BLaER1 treated with 17β-estradiol and CSF1 and Interleukin-3, amounts not matched to agents 10 nM and 100 nM (cell line): ENCODE results near the gene HS3ST4.
A peak's percentile ranks its signal among the peaks of the same experiment; 100 is the strongest.

Experiments
- H3K27ac ChIP-seq, 11 experiments: shearing (Covaris generic); formaldehyde crosslinking; 2 replicates each; pipeline ENCODE4 v1.8.1; 2022
- H3K27me3 ChIP-seq, 11 experiments: shearing (Covaris generic); formaldehyde crosslinking; 2 replicates each; pipeline ENCODE4 v1.8.1; 2022
- H3K36me3 ChIP-seq, 11 experiments: shearing (Covaris generic); formaldehyde crosslinking; 2 replicates each; pipeline ENCODE4 v1.8.1; 2022
- H3K4me1 ChIP-seq, 10 experiments: shearing (Covaris generic); formaldehyde crosslinking; 2 replicates each; pipeline ENCODE4 v1.8.1; 2022
- H3K4me2 ChIP-seq, 11 experiments: shearing (Covaris generic); formaldehyde crosslinking; 2 replicates each; pipeline ENCODE4 v1.8.1; 2022
- H3K4me3 ChIP-seq, 10 experiments: shearing (Covaris generic); formaldehyde crosslinking; 2 replicates each; pipeline ENCODE4 v1.8.1; 2022
- H3K9ac ChIP-seq, 11 experiments: shearing (Covaris generic); formaldehyde crosslinking; 2 replicates each; pipeline ENCODE4 v1.8.1; 2022
- H3K9me3 ChIP-seq, 11 experiments: shearing (Covaris generic); formaldehyde crosslinking; replicated peaks in 1 of 11; 2 replicates each; pipeline ENCODE4 v1.8.1; 2022
- H4K20me1 ChIP-seq, 11 experiments: shearing (Covaris generic); formaldehyde crosslinking; 2 replicates each; pipeline ENCODE4 v1.8.1; 2022
- Cebpa-rat ChIP-seq, 11 experiments: shearing (Covaris generic); IDR thresholded peaks; 2 replicates each; pipeline ENCODE4 v1.8.1; 2022

HS3ST4 gene

GRCh38 chr16:25716186-25716585, 24.4 kb downstream of the HS3ST4 start:
- Histone ChIP-seq H3K36me3 (no peaks in the 10 kb centered on the region), H3K27ac (no peak overlapping the region), H3K9me3 (peaks cover 0 to 6% (median 0%) of the 10 kb centered on the region in 11 experiments; a peak in 7 of 22 replicates), H3K27me3 (no peaks in the 10 kb centered on the region), H3K4me3 (no peak overlapping the region), H3K4me2 (peak overlapping the region in 2 of 11 experiments; percentile 8 to 17; a peak in 1 of 22 replicates), H4K20me1 (no peaks in the 10 kb centered on the region), H3K4me1 (peaks cover 11 to 35% (median 17%) of the 10 kb centered on the region in 10 experiments), H3K9ac (no peak overlapping the region)
- TF ChIP-seq Cebpa-rat (IDR thresholded peaks at IDR 0.05), result no peak

- Histone ChIP-seq H3K27me3 (peaks cover 0 to 5% (median 0%) of the 10 kb centered on the region in 11 experiments; a peak in 3 of 22 replicates), H3K9ac (no peak overlapping the region), H3K4me3 (no peak overlapping the region), H4K20me1 (no peaks in the 10 kb centered on the region), H3K36me3 (no peaks in the 10 kb centered on the region), H3K27ac (no peak overlapping the region), H3K4me1 (peaks cover 0 to 8% (median 0%) of the 10 kb centered on the region in 10 experiments; a peak in 3 of 20 replicates), H3K9me3 (peaks cover 0 to 14% (median 0%) of the 10 kb centered on the region in 11 experiments; a peak in 7 of 22 replicates), H3K4me2 (no peak overlapping the region)
- TF ChIP-seq Cebpa-rat (IDR thresholded peaks at IDR 0.05), result no peak
Measured at GRCh38 chr16:25721439-25721838, 29.7 kb downstream of the HS3ST4 start.

DNA sequence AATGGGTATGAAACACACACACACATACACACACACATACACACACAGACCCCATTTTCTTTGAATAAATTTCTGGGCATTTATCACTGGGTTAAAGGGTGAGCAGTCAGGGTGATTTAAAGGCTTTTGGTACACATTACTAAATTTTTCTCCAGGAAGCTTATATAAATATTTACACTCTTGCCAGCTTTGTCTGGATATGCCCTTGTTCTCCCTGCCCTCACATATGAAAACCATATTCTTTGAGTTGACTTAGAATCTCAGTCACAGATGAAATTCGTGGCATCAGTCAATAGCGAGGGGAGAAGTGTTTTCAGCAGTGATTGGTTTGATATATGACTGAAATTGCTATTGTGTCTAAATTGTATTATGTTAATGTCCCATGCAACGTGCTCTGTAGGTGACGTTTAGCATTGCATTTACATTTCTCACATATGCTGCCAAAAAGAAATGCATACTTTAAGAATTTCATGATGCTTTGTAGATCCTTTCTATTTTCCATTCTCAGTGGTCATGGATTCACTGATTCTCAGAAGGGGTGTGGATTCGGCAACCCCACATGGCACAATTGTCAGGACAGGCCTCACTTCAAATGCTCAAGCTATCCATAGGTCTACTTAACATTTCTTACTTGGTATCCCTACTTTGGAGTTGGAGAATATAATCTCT, 34.8 kb downstream of the HS3ST4 start:
- Histone ChIP-seq H3K9me3 (peaks cover 0 to 4% (median 0%) of the 10 kb centered on the region in 11 experiments; a peak in 5 of 22 replicates), H3K4me3 (no peak overlapping the region), H4K20me1 (no peaks in the 10 kb centered on the region), H3K27ac (peak overlapping the region in 3 of 11 experiments; percentile 1 to 36 (median 21); a peak in 1 of 22 replicates), H3K36me3 (no peaks in the 10 kb centered on the region), H3K9ac (no peak overlapping the region), H3K4me1 (peaks cover 19 to 37% (median 25%) of the 10 kb centered on the region in 10 experiments), H3K4me2 (no peak overlapping the region; a peak in 1 of 22 replicates), H3K27me3 (peaks cover 0 to 48% (median 0%) of the 10 kb centered on the region in 11 experiments; a peak in 5 of 22 replicates)
- no peak for TF ChIP-seq Cebpa-rat (IDR thresholded peaks at IDR 0.05)

DNA sequence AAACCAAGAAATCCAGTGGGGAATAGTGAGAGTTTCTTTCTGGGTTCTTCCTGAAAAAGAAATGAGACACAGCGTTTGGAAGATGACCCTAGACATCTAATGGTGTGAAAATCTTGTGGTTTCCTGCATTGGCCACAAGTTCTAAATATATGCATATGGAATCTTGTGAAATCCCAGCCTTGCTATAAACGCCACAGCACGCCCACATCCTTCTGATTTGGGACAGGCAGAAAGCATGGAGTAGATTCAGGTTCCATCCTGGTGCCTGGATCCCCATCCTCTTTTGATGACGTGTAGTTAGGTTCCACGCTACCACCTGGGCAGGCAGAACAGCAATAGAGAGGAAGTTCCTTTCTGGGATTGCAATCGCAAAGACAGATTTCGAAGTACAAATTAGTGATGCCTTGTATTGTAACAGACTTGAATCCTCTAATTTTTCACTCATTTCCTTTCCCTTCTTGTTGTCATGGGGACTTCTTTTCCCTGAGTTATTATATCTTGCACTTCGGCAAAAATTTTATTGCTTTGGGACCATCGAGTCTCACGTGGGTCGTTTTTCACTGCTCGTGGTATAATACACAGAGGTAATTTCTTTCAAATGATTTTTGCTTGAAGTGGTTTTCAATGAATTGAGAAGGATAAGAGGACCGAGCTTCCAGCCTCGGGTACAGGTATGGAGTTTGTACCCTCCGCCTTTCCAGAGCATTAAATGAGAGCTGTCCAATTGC, 37.6 kb downstream of the HS3ST4 start:
- 0 out of 22 replicates have a peak, but pooled peaks cover 0 to 4% (median 0%) of the 10 kb centered on the region in 11 experiments for H3K9me3 ChIP-seq
- peak overlapping the region in 4 of 10 experiments; percentile 8 to 35 (median 26); a peak in 9 of 20 replicates for H3K4me3 ChIP-seq
- H3K4me2 ChIP-seq, result peak overlapping the region; percentile 70 to 86 (median 78)
- no peaks in the 10 kb centered on the region for H3K36me3 ChIP-seq
- peaks cover 0 to 59% (median 0%) of the 10 kb centered on the region in 11 experiments; a peak in 5 of 22 replicates for H3K27me3 ChIP-seq
- H3K4me1 ChIP-seq, result peaks cover 19 to 37% (median 25%) of the 10 kb centered on the region in 10 experiments
- peak overlapping the region in 9 of 11 experiments; percentile 25 to 68 (median 60); a peak in 17 of 22 replicates for H3K9ac ChIP-seq
- TF ChIP-seq Cebpa-rat (IDR thresholded peaks at IDR 0.05), result peak in 9 of 11 experiments; percentile 68 to 92 (median 86); a peak in 16 of 22 replicates
- peak overlapping the region in 9 of 11 experiments; percentile 60 to 88 (median 85); a peak in 19 of 22 replicates for H3K27ac ChIP-seq
- H4K20me1 ChIP-seq, result no peaks in the 10 kb centered on the region

DNA sequence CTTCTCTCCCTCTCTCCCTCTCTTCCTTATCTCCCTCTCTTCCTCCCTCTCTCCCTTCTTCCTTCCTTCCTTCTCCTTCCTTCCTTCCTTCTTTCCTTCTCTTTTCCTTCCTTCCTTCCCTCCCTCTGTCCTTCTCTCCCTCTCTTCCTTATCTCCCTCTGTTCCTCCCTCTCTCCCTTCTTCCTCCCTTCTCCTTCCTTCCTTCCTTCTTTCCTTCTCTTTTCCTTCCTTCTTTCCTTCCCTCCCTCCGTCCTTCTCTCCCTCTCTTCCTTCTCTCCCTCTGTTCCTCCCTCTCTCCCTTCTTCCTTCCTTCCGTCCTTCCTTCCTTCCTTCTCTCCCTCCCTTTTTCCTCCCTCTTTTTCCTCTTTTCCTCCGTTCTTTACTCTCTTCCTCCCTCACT, 38.6 kb downstream of the HS3ST4 start:
- H3K4me1 ChIP-seq, result peaks cover 19 to 37% (median 25%) of the 10 kb centered on the region in 10 experiments
- peak overlapping the region in 7 of 11 experiments; percentile 23 to 68 (median 59); a peak in 8 of 22 replicates for H3K9ac ChIP-seq
- peak overlapping the region in 9 of 11 experiments; percentile 60 to 88 (median 85); a peak in 17 of 22 replicates for H3K27ac ChIP-seq
- peak overlapping the region in 9 of 11 experiments; percentile 70 to 86 (median 78); a peak in 18 of 22 replicates for H3K4me2 ChIP-seq
- H3K9me3 ChIP-seq, result 0 out of 22 replicates have a peak, but pooled peaks cover 0 to 4% (median 0%) of the 10 kb centered on the region in 11 experiments
- peaks cover 0 to 59% (median 0%) of the 10 kb centered on the region in 11 experiments; a peak in 5 of 22 replicates for H3K27me3 ChIP-seq
- no peak for TF ChIP-seq Cebpa-rat (IDR thresholded peaks at IDR 0.05)
- H3K36me3 ChIP-seq, result no peaks in the 10 kb centered on the region
- H4K20me1 ChIP-seq, result no peaks in the 10 kb centered on the region
- no peak overlapping the region for H3K4me3 ChIP-seq

- Histone ChIP-seq H3K4me1 (peaks cover 5 to 15% (median 8%) of the 10 kb centered on the region in 10 experiments), H3K4me3 (no peak overlapping the region), H3K4me2 (no peak overlapping the region), H3K27ac (no peak overlapping the region), H3K9ac (no peak overlapping the region), H3K36me3 (no peaks in the 10 kb centered on the region), H4K20me1 (no peaks in the 10 kb centered on the region), H3K27me3 (peaks cover 0 to 33% (median 0%) of the 10 kb centered on the region in 11 experiments; a peak in 5 of 22 replicates), H3K9me3 (0 out of 22 replicates have a peak, but pooled peaks cover 0 to 4% (median 0%) of the 10 kb centered on the region in 11 experiments)
- TF ChIP-seq Cebpa-rat (IDR thresholded peaks at IDR 0.05), result no peak
Measured at GRCh38 chr16:25734430-25735385, 42.9 kb downstream of the HS3ST4 start.

- TF ChIP-seq Cebpa-rat (IDR thresholded peaks at IDR 0.05), result no peak
- H3K4me2 ChIP-seq, result no peak overlapping the region
- H3K9ac ChIP-seq, result no peak overlapping the region
- no peak overlapping the region for H3K27ac ChIP-seq
- H3K4me1 ChIP-seq, result peaks cover 0 to 6% (median 0%) of the 10 kb centered on the region in 10 experiments; a peak in 6 of 20 replicates
- 0 out of 22 replicates have a peak, but pooled peaks cover 0 to 4% (median 0%) of the 10 kb centered on the region in 11 experiments for H3K9me3 ChIP-seq
- peaks cover 0 to 28% (median 0%) of the 10 kb centered on the region in 11 experiments; a peak in 5 of 22 replicates for H3K27me3 ChIP-seq
- no peaks in the 10 kb centered on the region for H3K36me3 ChIP-seq
- H4K20me1 ChIP-seq, result no peaks in the 10 kb centered on the region
- no peak overlapping the region for H3K4me3 ChIP-seq
Measured at GRCh38 chr16:25735645-25736044, 43.9 kb downstream of the HS3ST4 start.
